ENCODE data around the gene LMF1.

DNA sequence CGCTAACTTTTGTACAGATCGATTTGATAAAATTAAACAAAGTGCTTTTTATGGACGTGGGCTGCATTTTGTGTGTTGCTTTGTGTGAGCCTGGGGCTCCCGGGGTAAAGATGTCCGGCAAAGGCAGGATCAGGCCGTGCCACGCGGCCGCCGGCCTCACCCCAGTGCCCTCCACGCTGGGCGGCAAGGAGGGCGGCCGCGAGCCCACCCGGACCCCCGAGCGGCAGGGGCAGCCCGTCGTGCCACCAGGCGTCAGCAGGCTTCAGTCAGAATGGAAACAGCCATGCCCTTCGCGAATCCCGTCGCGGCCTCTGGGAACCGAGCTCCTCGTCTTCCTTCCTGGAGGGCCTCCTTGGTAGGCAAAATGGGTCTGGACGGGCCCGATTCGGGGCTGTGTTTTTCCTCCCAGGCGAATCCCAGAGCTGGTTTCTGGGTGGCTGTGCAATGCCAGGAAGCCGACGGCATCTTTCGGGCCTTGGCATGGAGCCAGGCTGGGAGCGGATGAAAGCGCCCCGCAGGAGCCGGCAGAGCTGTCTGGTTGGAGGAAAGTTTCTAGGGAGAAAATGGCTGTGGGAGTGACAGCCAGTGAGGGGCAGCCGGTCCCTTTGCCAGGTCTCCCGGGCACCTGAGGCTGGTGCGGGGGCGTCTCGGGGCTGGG is 16.3 kb upstream of the LMF1 start:
- TF ChIP-seq, protein P1, sequence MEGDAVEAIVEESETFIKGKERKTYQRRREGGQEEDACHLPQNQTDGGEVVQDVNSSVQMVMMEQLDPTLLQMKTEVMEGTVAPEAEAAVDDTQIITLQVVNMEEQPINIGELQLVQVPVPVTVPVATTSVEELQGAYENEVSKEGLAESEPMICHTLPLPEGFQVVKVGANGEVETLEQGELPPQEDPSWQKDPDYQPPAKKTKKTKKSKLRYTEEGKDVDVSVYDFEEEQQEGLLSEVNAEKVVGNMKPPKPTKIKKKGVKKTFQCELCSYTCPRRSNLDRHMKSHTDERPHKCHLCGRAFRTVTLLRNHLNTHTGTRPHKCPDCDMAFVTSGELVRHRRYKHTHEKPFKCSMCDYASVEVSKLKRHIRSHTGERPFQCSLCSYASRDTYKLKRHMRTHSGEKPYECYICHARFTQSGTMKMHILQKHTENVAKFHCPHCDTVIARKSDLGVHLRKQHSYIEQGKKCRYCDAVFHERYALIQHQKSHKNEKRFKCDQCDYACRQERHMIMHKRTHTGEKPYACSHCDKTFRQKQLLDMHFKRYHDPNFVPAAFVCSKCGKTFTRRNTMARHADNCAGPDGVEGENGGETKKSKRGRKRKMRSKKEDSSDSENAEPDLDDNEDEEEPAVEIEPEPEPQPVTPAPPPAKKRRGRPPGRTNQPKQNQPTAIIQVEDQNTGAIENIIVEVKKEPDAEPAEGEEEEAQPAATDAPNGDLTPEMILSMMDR (IDR thresholded peaks at IDR 0.05) = no peak
- TF ChIP-seq POLR2A (IDR thresholded peaks at IDR 0.05) = no peak
